T follicular helper cell (primary cell): ENCODE results near the gene LAMP5.

Source experiments
- DNase-seq: peaks from one replicate; pipeline ENCODE4 v3.0.0-alpha.2; 2020; ENCODE audit warnings: low read depth
- total RNA-seq, 2 experiments: gene quantifications; one replicate each; lab custom pipeline; 2026; lab: John Stamatoyannopoulos, UW

The LAMP5 gene
- 0 reads per million in 2 experiments for total RNA-seq

- no peak for DNase-seq
Measured at GRCh38 chr20:9514461-9515213, at the start of gene LAMP5. LAMP5 (plus strand) TSS chr20:9514590; CDS start chr20:9514853, 263 bp downstream.

GRCh38 chr20:9467995-9468394 is 46.4 kb upstream of the LAMP5 start:
- no peak for DNase-seq

GRCh38 chr20:9474835-9475415 is 39.5 kb upstream of the LAMP5 start:
- no peak for DNase-seq

GRCh38 chr20:9475456-9475855 is 38.9 kb upstream of the LAMP5 start:
- DNase-seq: no peak

GRCh38 chr20:9476174-9476573 is 38.2 kb upstream of the LAMP5 start:
- DNase-seq: no peak

- no peak for DNase-seq
Measured at GRCh38 chr20:9476637-9477036, 37.8 kb upstream of the LAMP5 start.

GRCh38 chr20:9478771-9479170 is 35.6 kb upstream of the LAMP5 start:
- DNase-seq: no peak

GRCh38 chr20:9480066-9480465 is 34.3 kb upstream of the LAMP5 start:
- DNase-seq: no peak

- DNase-seq: no peak
Measured at GRCh38 chr20:9482180-9482579, 32.2 kb upstream of the LAMP5 start.

- no peak for DNase-seq
Measured at GRCh38 chr20:9483131-9483530, 31.3 kb upstream of the LAMP5 start.

GRCh38 chr20:9485614-9486340 is 28.6 kb upstream of the LAMP5 start:
- DNase-seq: no peak

- no peak for DNase-seq
Measured at GRCh38 chr20:9487231-9487630, 27.2 kb upstream of the LAMP5 start.

- DNase-seq: no peak
Measured at GRCh38 chr20:9488063-9488462, 26.3 kb upstream of the LAMP5 start.

GRCh38 chr20:9490161-9490560 is 24.2 kb upstream of the LAMP5 start:
- no peak for DNase-seq

- no peak for DNase-seq
Measured at GRCh38 chr20:9490631-9491030, 23.8 kb upstream of the LAMP5 start.

GRCh38 chr20:9491324-9491723 is 23.1 kb upstream of the LAMP5 start:
- no peak for DNase-seq

- DNase-seq: no peak
Measured at GRCh38 chr20:9492067-9492466, 22.3 kb upstream of the LAMP5 start.

GRCh38 chr20:9493803-9494202 is 20.6 kb upstream of the LAMP5 start:
- DNase-seq: no peak

- no peak for DNase-seq
Measured at GRCh38 chr20:9495701-9496100, 18.7 kb upstream of the LAMP5 start.

GRCh38 chr20:9496155-9496554 is 18.2 kb upstream of the LAMP5 start:
- no peak for DNase-seq

- DNase-seq: no peak
Measured at GRCh38 chr20:9498322-9498721, 16.1 kb upstream of the LAMP5 start.

GRCh38 chr20:9499126-9499899 is 15.1 kb upstream of the LAMP5 start:
- no peak for DNase-seq
